Upper lobe of left lung (tissue), 6 donors: ENCODE data around the gene STIMATE. TPM values are rescaled to one million over a fixed set of nuclear protein-coding genes. Genes with fewer than 3 reads are reported as not detected.

ENCODE experiments used
- ATAC-seq, 2 donors: fragments of 200-7000 bp; cut with Tn5 transposase; one replicate each; pipeline ENCODE4 v1.9.1; 2022; ENCODE audit warnings: mild to moderate bottlenecking in 2 of 2, moderate library complexity in 2 of 2; ENCODE audit not compliant: low FRiP score in 2 of 2
- DNase-seq, 2 donors: peaks; one replicate each; pipeline ENCODE4 v3.0.0-alpha.2; 2019 to 2020
- H3K27ac ChIP-seq, 4 donors: fragments of 200-600 bp; sonication (generic); one replicate each; pipeline ENCODE4 v1.5.1; 2016 to 2019
- H3K27me3 ChIP-seq, 4 donors: fragments of 200-600 bp; sonication (generic); one replicate each; pipeline ENCODE4 v1.5.1; 2017 to 2019
- H3K36me3 ChIP-seq, 4 donors: fragments of 200-600 bp; sonication (generic); one replicate each; pipeline ENCODE4 v1.5.1; 2016 to 2019
- H3K4me1 ChIP-seq, 4 donors: fragments of 200-600 bp; sonication (generic); one replicate each; pipeline ENCODE4 v1.5.1; 2018 to 2019
- H3K4me3 ChIP-seq, 4 donors: fragments of 200-600 bp; sonication (generic); one replicate each; pipeline ENCODE4 v1.5.1; 2017 to 2019; ENCODE audit warnings: mild to moderate bottlenecking in 2 of 4, moderate library complexity in 1 of 4
- H3K9me3 ChIP-seq, 4 donors: fragments of 200-600 bp; sonication (generic); one replicate each; pipeline ENCODE4 v1.5.1; 2018 to 2019
- CTCF ChIP-seq, 6 experiments: fragments of 450-650 bp in 4 of 6; fragments of 200-600 bp in 2 of 6; sonication (generic) in 2 of 6; IDR thresholded peaks; one replicate each; pipeline ENCODE4 v1.5.1; 2016 to 2019; ENCODE audit warnings: antibody characterized with exemption in 6 of 6
- EP300 ChIP-seq, 4 donors: sonication (generic); formaldehyde crosslinking; IDR thresholded peaks; one replicate each; pipeline ENCODE4 v1.5.1; 2017; ENCODE audit warnings: antibody characterized with exemption in 4 of 4, control low read depth in 2 of 4
- POLR2A ChIP-seq, 4 donors: fragments of 450-650 bp; IDR thresholded peaks; one replicate each; pipeline ENCODE4 v1.5.1; 2016 to 2017; ENCODE audit warnings: antibody characterized with exemption in 4 of 4, mild to moderate bottlenecking in 2 of 4
- POLR2AphosphoS5 ChIP-seq, 2 donors: sonication (generic); formaldehyde crosslinking; IDR thresholded peaks; one replicate each; pipeline ENCODE4 v1.5.1; 2017; ENCODE audit warnings: antibody characterized with exemption in 2 of 2
- WGBS, 2 donors: methylation state at CpG; one replicate each; pipeline ENCODE4 v1.1.5; 2017 to 2018; 5-methylcytosine and 5-hydroxymethylcytosine counted together
- total RNA-seq, 6 donors: library from RNA; depleted of rRNA in 4 of 6; stranded (reverse); fragments of >200 nt in 4 of 6; gene quantifications; one replicate each; pipeline versions ENCODE4 v1.1.0 to v1.2.1, GENCODE V29; 2016 to 2021
- donor health status: DM: no; HTN: no; CAD: no; lungs with moderate emphysema.
- donor health status: DM: no; HTN: yes; CAD: no; lungs with severe emphysema.

STIMATE gene
- total RNA-seq, 6 donors from 2014 or later, result 39.7 to 87.0 (median 44.9) TPM

- no peak for ATAC-seq
- WGBS, 2 donors, result 78 to 88% methylated on average over 6 of the region's 6 CpGs
Observed at GRCh38 chr3:52816199-52816598, 81.1 kb downstream of the STIMATE start.

GRCh38 chr3:52813810-52814209 lies 83.5 kb downstream of the STIMATE start:
- 84% methylated on average over 8 of the region's 8 CpGs; no CpG with 5 or more reads in 1 of the 2 donors for WGBS, 2 donors

More at GRCh38 chr3:52816199-52816598, 81.1 kb downstream of the STIMATE start:
- TF ChIP-seq POLR2AphosphoS5 (IDR thresholded peaks at IDR 0.05) (no peak), EP300 (IDR thresholded peaks at IDR 0.05) (no peak), CTCF (IDR thresholded peaks at IDR 0.05) (no peak), POLR2A (IDR thresholded peaks at IDR 0.05) (no peak)
- Histone ChIP-seq H3K4me1 (no peaks in the 10 kb centered on the region), H3K4me3 (no peak overlapping the region), H3K9me3 (no peaks in the 10 kb centered on the region), H3K36me3 (no peaks in the 10 kb centered on the region), H3K27me3 (no peaks in the 10 kb centered on the region), H3K27ac (no peak overlapping the region)
- no peak for DNase-seq

GRCh38 chr3:52811452-52812011 lies 85.8 kb downstream of the STIMATE start:
- 80 to 85% methylated on average over 2 to 7 of the region's 7 CpGs for WGBS, 2 donors
- TF ChIP-seq POLR2AphosphoS5 (IDR thresholded peaks at IDR 0.05) (no peak), POLR2A (IDR thresholded peaks at IDR 0.05) (no peak)
- Histone ChIP-seq H3K4me1 (no peaks in the 10 kb centered on the region), H3K27ac (no peak overlapping the region), H3K9me3 (no peaks in the 10 kb centered on the region), H3K27me3 (no peaks in the 10 kb centered on the region), H3K36me3 (no peaks in the 10 kb centered on the region), H3K4me3 (no peak overlapping the region)
- no peak for DNase-seq
- no peak for ATAC-seq

More at GRCh38 chr3:52813810-52814209, 83.5 kb downstream of the STIMATE start:
- no peaks in the 10 kb centered on the region for H3K4me1 ChIP-seq
- H3K27me3 ChIP-seq, result no peaks in the 10 kb centered on the region
- TF ChIP-seq POLR2A (IDR thresholded peaks at IDR 0.05), result no peak
- TF ChIP-seq CTCF (IDR thresholded peaks at IDR 0.05), result no peak
- TF ChIP-seq POLR2AphosphoS5 (IDR thresholded peaks at IDR 0.05), result no peak
- TF ChIP-seq EP300 (IDR thresholded peaks at IDR 0.05), result no peak
- H3K4me3 ChIP-seq, result no peak overlapping the region
- DNase-seq (no peak), ATAC-seq (no peak)
- H3K27ac ChIP-seq, result no peak overlapping the region
- H3K9me3 ChIP-seq, result no peaks in the 10 kb centered on the region
- H3K36me3 ChIP-seq, result no peaks in the 10 kb centered on the region

GRCh38 chr3:52810923-52811322 lies 86.4 kb downstream of the STIMATE start:
- TF ChIP-seq POLR2A (IDR thresholded peaks at IDR 0.05), result no peak
- TF ChIP-seq POLR2AphosphoS5 (IDR thresholded peaks at IDR 0.05), result no peak
- TF ChIP-seq CTCF (IDR thresholded peaks at IDR 0.05), result no peak
- TF ChIP-seq EP300 (IDR thresholded peaks at IDR 0.05), result no peak
- 91 to 93% methylated on average over 11 of the region's 11 CpGs for WGBS, 2 donors
- ATAC-seq (no peak), DNase-seq (no peak)
- Histone ChIP-seq H3K27me3 (no peaks in the 10 kb centered on the region), H3K36me3 (no peaks in the 10 kb centered on the region), H3K4me3 (no peak overlapping the region), H3K4me1 (no peaks in the 10 kb centered on the region), H3K27ac (no peak overlapping the region), H3K9me3 (no peaks in the 10 kb centered on the region)

GRCh38 chr3:52809662-52810377 lies 87.5 kb downstream of the STIMATE start:
- ATAC-seq (no peak), DNase-seq (no peak)
- WGBS, 2 donors, result 56 to 59% methylated on average over 7 of the region's 7 CpGs
- Histone ChIP-seq H3K4me1 (no peaks in the 10 kb centered on the region), H3K36me3 (no peaks in the 10 kb centered on the region), H3K27ac (no peak overlapping the region), H3K4me3 (no peak overlapping the region), H3K27me3 (no peaks in the 10 kb centered on the region), H3K9me3 (no peaks in the 10 kb centered on the region)
- TF ChIP-seq POLR2A (IDR thresholded peaks at IDR 0.05), result no peak
- no peak for TF ChIP-seq CTCF (IDR thresholded peaks at IDR 0.05)
- TF ChIP-seq POLR2AphosphoS5 (IDR thresholded peaks at IDR 0.05), result no peak
- no peak for TF ChIP-seq EP300 (IDR thresholded peaks at IDR 0.05)
